Measurements from ENCODE around the gene ANKRD22. TPM values are rescaled to one million over a fixed set of nuclear protein-coding genes. Genes with fewer than 3 reads are reported as not detected.

Gene ANKRD22
- total RNA-seq, 2 donors from 2014 or later: 26.6 to 28.2 TPM

GRCh38 chr10:88819290-88819689 is 32.4 kb downstream of the ANKRD22 start:
- Histone ChIP-seq H3K27me3 (no peaks in the 10 kb centered on the region), H3K36me3 (no peaks in the 10 kb centered on the region), H3K4me1 (no peaks in the 10 kb centered on the region), H3K27ac (no peak overlapping the region), H3K4me3 (no peak overlapping the region), H3K9me3 (no peaks in the 10 kb centered on the region), H3K9ac (ENCODE audit: low read depth in 2 of 2, low read length in 2 of 2) (no peak overlapping the region)
- intact Hi-C loops (cut with DNase I): no loop called here
- TF ChIP-seq, protein P1, sequence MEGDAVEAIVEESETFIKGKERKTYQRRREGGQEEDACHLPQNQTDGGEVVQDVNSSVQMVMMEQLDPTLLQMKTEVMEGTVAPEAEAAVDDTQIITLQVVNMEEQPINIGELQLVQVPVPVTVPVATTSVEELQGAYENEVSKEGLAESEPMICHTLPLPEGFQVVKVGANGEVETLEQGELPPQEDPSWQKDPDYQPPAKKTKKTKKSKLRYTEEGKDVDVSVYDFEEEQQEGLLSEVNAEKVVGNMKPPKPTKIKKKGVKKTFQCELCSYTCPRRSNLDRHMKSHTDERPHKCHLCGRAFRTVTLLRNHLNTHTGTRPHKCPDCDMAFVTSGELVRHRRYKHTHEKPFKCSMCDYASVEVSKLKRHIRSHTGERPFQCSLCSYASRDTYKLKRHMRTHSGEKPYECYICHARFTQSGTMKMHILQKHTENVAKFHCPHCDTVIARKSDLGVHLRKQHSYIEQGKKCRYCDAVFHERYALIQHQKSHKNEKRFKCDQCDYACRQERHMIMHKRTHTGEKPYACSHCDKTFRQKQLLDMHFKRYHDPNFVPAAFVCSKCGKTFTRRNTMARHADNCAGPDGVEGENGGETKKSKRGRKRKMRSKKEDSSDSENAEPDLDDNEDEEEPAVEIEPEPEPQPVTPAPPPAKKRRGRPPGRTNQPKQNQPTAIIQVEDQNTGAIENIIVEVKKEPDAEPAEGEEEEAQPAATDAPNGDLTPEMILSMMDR (IDR thresholded peaks at IDR 0.05): no peak
- no peak for DNase-seq

- TF ChIP-seq, protein P1 (IDR thresholded peaks at IDR 0.05): no peak
Measured at GRCh38 chr10:88813200-88813599, 38.4 kb downstream of the ANKRD22 start.

GRCh38 chr10:88810196-88810961 is 41.3 kb downstream of the ANKRD22 start:
- Histone ChIP-seq H3K36me3 (no peaks in the 10 kb centered on the region), H3K4me1 (no peaks in the 10 kb centered on the region), H3K27me3 (no peaks in the 10 kb centered on the region), H3K4me3 (no peak overlapping the region), H3K9me3 (no peaks in the 10 kb centered on the region), H3K27ac (no peak overlapping the region), H3K9ac (ENCODE audit: low read depth in 2 of 2, low read length in 2 of 2) (no peak overlapping the region)
- intact Hi-C loops (cut with DNase I): no loop called here
- TF ChIP-seq, protein P1 (IDR thresholded peaks at IDR 0.05): peak; percentile 61
- DNase-seq: peak; percentile 33

More at GRCh38 chr10:88813200-88813599, 38.4 kb downstream of the ANKRD22 start:
- Histone ChIP-seq H3K27me3 (no peaks in the 10 kb centered on the region), H3K9me3 (no peaks in the 10 kb centered on the region), H3K27ac (no peak overlapping the region), H3K4me3 (no peak overlapping the region), H3K4me1 (no peaks in the 10 kb centered on the region), H3K36me3 (no peaks in the 10 kb centered on the region), H3K9ac (ENCODE audit: low read depth in 2 of 2, low read length in 2 of 2) (no peak overlapping the region)
- no peak for DNase-seq
- intact Hi-C loops (cut with DNase I): no loop called here

DNA sequence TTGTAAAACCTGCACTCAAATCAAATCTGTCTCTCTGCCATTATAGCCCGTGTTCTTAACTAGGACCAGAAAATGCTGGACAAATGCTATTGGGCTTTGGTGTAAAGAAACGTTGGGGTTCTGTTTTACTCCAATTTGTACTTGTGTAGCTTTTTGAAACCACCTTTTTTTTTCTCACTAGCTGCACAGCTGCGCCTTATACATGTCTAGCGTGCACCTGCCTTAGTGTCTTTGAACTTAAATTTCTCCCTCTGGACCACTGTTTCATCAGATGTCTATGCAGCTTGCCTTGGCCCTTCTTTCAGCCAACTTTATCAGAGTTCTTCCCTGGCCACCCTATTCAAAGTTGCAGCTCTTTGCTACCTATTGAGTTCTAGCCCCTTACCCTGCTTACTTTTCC is 42.0 kb downstream of the ANKRD22 start:
- DNase-seq: no peak
- intact Hi-C loops (cut with DNase I): loop anchor here (5.0 to 10.0 kb wide), 2 partner anchors 122 to 235 kb away; no protein-coding TSS in a partner anchor
- Histone ChIP-seq H3K36me3 (no peaks in the 10 kb centered on the region), H3K27me3 (no peaks in the 10 kb centered on the region), H3K27ac (no peak overlapping the region), H3K4me3 (no peak overlapping the region), H3K4me1 (no peaks in the 10 kb centered on the region), H3K9me3 (no peaks in the 10 kb centered on the region), H3K9ac (ENCODE audit: low read depth in 2 of 2, low read length in 2 of 2) (no peak overlapping the region)
- TF ChIP-seq, protein P1 (IDR thresholded peaks at IDR 0.05): no peak

DNA sequence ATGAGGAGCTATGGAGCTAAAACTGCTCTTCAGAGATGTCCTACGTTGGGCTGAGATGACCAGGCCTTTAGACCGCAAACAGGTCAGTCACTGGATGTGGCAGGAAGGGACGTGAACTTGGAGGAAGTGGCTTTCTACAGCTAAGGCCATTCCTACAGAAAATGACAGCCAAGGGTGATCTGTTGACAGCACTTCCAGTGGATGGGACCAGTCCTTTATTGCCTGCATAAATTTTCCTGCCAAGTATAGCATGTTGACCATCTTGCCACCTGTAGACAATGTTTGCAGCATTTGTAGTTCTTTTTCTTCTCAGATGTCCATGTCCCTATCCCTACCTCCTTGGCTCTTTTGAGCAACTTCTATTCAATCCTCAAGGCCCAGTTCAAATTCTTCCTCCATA is 45.7 kb downstream of the ANKRD22 start:
- no peak overlapping the region for H3K9ac ChIP-seq (ENCODE audit: low read depth in 2 of 2, low read length in 2 of 2)
- no peaks in the 10 kb centered on the region for H3K27me3 ChIP-seq
- H3K36me3 ChIP-seq: no peaks in the 10 kb centered on the region
- TF ChIP-seq, protein P1 (IDR thresholded peaks at IDR 0.05): no peak
- no peak overlapping the region for H3K4me3 ChIP-seq
- intact Hi-C loops (cut with DNase I): loop anchor here (5.0 to 10.0 kb wide), 2 partner anchors 119 to 231 kb away; no protein-coding TSS in a partner anchor
- H3K9me3 ChIP-seq: no peaks in the 10 kb centered on the region
- H3K27ac ChIP-seq: no peak overlapping the region
- DNase-seq: no peak
- H3K4me1 ChIP-seq: no peaks in the 10 kb centered on the region
